Upper lobe of left lung (tissue), 4 donors: ENCODE measurements around the gene CCR9.

ENCODE experiments used
- POLR2AphosphoS5 ChIP-seq, 2 donors: sonication (generic); formaldehyde crosslinking; IDR thresholded peaks; one replicate each; pipeline ENCODE4 v1.5.1; 2017; ENCODE audit warnings: antibody characterized with exemption in 2 of 2
- TF ChIP-seq, protein P1 (sequence below), 6 experiments: fragments of 450-650 bp in 4 of 6; fragments of 200-600 bp in 2 of 6; sonication (generic) in 2 of 6; IDR thresholded peaks; one replicate each; pipeline ENCODE4 v1.5.1; 2016 to 2019; ENCODE audit warnings: antibody characterized with exemption in 6 of 6

DNA sequence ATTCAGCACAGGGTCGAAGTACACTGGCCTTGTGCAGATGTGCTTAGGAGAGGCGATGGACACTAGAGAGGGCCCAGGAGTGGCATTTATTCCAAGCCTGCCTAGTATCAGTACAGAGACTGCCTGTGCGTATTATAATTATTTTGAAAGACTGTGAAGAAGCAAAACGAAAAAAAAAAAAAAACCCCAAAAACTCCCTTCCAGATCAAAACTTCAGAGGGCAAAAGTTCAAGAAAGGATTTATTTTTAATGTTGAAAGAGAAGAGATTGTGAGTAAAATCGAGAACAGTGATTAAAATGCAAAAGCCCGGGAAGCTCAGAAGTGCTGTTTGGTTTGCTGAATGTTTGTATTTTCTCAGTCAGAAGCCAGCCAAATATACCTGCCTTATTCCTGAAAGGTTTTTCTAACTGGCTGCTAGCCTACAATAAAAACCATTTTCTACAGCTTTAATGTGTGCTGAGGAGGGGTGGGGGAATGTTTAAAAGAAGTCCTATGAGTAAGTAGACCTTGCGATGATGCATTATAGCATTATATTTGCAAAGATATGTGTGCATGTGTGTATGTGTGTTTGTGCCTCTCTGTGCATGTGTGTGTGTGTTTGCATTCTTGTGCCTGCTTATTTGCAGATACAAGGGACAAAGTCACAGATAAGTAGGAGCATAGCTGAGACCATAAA, 25.2 kb upstream of the CCR9 start:
- TF ChIP-seq, protein P1, sequence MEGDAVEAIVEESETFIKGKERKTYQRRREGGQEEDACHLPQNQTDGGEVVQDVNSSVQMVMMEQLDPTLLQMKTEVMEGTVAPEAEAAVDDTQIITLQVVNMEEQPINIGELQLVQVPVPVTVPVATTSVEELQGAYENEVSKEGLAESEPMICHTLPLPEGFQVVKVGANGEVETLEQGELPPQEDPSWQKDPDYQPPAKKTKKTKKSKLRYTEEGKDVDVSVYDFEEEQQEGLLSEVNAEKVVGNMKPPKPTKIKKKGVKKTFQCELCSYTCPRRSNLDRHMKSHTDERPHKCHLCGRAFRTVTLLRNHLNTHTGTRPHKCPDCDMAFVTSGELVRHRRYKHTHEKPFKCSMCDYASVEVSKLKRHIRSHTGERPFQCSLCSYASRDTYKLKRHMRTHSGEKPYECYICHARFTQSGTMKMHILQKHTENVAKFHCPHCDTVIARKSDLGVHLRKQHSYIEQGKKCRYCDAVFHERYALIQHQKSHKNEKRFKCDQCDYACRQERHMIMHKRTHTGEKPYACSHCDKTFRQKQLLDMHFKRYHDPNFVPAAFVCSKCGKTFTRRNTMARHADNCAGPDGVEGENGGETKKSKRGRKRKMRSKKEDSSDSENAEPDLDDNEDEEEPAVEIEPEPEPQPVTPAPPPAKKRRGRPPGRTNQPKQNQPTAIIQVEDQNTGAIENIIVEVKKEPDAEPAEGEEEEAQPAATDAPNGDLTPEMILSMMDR (IDR thresholded peaks at IDR 0.05) = no peak
- TF ChIP-seq POLR2AphosphoS5 (IDR thresholded peaks at IDR 0.05) = no peak
